Left ventricle myocardium inferior (tissue), 1 donor: ENCODE data around the gene RGS8. TPM values are rescaled to one million over a fixed set of nuclear protein-coding genes. Genes with fewer than 3 reads are reported as not detected.

Experiments
- DNase-seq: peaks from one replicate; pipeline ENCODE4 v3.0.0-alpha.2; 2020
- H3K27ac ChIP-seq: fragments of 200-600 bp; replicated peaks from 2 replicates; pipeline ENCODE4 v1.8.0; 2021
- H3K27me3 ChIP-seq: fragments of 200-600 bp; 2 replicates; pipeline ENCODE4 v1.8.0; 2021; ENCODE audit warnings: low read depth
- H3K36me3 ChIP-seq: fragments of 200-600 bp; 2 replicates; pipeline ENCODE4 v1.8.0; 2021
- H3K4me1 ChIP-seq: fragments of 200-600 bp; 2 replicates; pipeline ENCODE4 v1.8.0; 2021
- H3K4me3 ChIP-seq: fragments of 200-600 bp; 2 replicates; pipeline ENCODE4 v1.8.0; 2021; ENCODE audit warnings: mild to moderate bottlenecking, moderate library complexity
- H3K9me3 ChIP-seq: fragments of 200-600 bp; replicated peaks from 2 replicates; pipeline ENCODE4 v1.8.0; 2021
- intact Hi-C: fragments of 100-400 bp; cut with micrococcal nuclease; formaldehyde crosslinking; loops from one replicate; pipeline ENCODE4 v1.11.0; 2022
- long read RNA-seq: library from polyadenylated mRNA; unstranded; transcript quantifications from one replicate; pipeline ENCODE4 v2.0.0, GENCODE V29; 2021
- total RNA-seq: library from RNA; stranded (reverse); fragmentation: NEBNext Ultra II Directional; extraction: Animal tissue kit (Norgen Biotek cat#: 25700); gene quantifications from one replicate; pipeline ENCODE4 v1.2.1, GENCODE V29; 2021
- TF ChIP-seq, protein P1 (sequence below): fragments of 200-600 bp; IDR thresholded peaks from 2 replicates; pipeline ENCODE4 v1.8.0; 2021; ENCODE audit warnings: antibody characterized with exemption, mild to moderate bottlenecking, borderline replicate concordance
- donor health status: DM: no; HTN: yes; CAD: no; lungs with severe emphysema.

RGS8 gene
- total RNA-seq, result 0.05 TPM
- long read RNA-seq, result 0 reads

DNA sequence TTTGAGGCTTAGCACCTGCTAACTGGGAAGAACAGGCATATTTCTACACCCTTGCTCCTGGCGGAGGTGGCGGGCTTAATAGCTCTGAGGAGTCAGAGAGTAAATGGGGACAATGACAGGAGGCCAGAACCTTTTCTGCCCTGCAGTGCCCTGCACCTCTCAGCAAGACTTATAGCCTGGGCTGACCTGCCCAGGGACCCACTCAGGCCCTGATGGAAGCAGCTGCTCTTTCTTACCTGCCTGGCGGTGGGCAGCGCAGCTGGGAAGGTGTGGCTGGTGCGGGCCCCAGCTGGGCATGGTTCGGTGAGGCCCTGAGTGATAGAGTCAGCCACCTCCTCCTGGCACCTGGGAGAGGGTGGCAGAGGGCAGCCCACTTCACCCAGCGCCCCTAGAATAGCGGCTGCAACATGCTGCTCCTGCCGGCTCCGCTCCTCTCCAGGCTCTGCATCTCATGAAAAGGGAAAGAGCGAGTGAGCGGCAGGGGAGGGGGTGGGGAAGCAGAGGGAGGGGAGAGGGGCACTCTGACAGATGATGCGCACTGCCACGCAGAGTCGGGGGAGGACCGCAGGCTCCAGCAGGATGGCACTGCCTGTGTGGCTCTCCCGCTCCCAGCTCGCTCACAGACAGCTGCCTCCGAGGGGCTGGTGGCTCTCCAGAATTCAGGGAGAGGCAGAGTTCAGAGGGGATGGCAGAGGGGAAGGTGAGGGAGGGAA lies at the start of gene RGS8:
Gene RGS8 (minus strand): TSS at position 472 of the 713 bp plus-strand sequence. CDS start 14,938 bp downstream, outside the sequence.
- intact Hi-C loops, result no loop called here
- TF ChIP-seq, protein P1, sequence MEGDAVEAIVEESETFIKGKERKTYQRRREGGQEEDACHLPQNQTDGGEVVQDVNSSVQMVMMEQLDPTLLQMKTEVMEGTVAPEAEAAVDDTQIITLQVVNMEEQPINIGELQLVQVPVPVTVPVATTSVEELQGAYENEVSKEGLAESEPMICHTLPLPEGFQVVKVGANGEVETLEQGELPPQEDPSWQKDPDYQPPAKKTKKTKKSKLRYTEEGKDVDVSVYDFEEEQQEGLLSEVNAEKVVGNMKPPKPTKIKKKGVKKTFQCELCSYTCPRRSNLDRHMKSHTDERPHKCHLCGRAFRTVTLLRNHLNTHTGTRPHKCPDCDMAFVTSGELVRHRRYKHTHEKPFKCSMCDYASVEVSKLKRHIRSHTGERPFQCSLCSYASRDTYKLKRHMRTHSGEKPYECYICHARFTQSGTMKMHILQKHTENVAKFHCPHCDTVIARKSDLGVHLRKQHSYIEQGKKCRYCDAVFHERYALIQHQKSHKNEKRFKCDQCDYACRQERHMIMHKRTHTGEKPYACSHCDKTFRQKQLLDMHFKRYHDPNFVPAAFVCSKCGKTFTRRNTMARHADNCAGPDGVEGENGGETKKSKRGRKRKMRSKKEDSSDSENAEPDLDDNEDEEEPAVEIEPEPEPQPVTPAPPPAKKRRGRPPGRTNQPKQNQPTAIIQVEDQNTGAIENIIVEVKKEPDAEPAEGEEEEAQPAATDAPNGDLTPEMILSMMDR, result no peak

DNA sequence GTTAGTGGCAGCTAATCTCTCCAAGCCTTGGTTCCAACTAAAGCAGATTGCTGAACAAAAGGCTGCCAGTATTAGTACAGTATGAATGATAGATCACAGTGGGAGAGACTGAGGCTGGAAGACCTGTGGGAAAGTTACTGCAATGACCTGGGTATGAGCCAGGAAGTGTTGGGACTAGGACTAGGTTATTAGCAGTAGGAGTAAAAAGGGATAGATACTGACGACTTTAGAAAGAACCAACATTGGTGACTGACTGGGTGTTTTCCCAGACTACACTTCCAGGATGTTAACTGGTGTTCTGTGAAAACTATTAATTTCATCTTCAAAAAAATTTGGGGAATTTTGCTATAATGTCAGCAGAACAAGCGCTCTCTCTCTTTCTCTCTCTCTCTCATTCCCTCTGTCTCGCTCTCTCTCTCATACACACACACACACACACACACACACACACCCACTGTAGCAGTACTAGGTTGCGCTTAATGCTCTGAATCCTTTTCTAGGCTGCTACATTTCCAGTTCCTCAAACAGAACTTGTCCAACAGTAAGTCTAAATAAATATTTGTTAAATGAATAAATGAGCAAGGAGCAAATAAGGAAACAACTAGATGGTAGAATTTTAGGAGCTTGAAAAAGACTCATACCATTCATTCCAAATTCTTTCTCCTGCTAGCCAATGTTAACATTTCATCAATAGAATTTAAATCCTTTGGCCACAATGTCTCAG lies 47.6 kb upstream of the RGS8 start:
- TF ChIP-seq, protein P1, result no peak
- H3K4me3 ChIP-seq, result no peak overlapping the region
- H3K27ac ChIP-seq, result no peak overlapping the region
- H3K9me3 ChIP-seq, result peaks cover 5% of the 10 kb centered on the region
- H3K36me3 ChIP-seq, result no peaks in the 10 kb centered on the region
- no peak for DNase-seq
- H3K4me1 ChIP-seq, result no peaks in the 10 kb centered on the region
- intact Hi-C loops, result no loop called here
- H3K27me3 ChIP-seq, result no peaks in the 10 kb centered on the region

More for the DNA sequence above, at the start of gene RGS8:
- DNase-seq, result no peak
- H3K27me3 ChIP-seq, result peaks cover 22% of the 10 kb centered on the region
- H3K9me3 ChIP-seq, result no peaks in the 10 kb centered on the region
- no peak within 1 kb of the TSS for H3K4me3 ChIP-seq
- no peaks in the 10 kb centered on the region for H3K36me3 ChIP-seq
- peaks cover 10% of the 10 kb centered on the region for H3K4me1 ChIP-seq
- H3K27ac ChIP-seq, result no peak within 1 kb of the TSS

DNA sequence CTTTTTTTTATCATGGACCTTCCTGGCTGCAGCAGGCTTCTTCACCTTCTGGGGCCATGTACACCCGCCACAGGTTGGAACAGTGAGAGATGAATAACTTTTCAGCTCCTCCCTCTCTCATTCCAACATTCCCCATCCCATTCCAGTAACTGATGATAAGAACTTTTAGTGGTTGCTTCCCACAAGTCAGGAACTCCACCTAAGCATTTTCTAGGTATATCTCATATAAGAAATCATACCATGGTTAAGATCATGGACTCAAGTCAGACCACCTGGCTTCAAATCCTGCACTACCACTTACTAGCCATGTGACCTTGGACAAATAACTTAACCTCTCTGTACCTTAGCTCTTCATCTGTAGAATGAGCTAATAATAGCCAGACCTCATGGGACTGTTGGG lies 42.5 kb upstream of the RGS8 start:
- Histone ChIP-seq H3K4me1 (no peaks in the 10 kb centered on the region), H3K27me3 (no peaks in the 10 kb centered on the region), H3K36me3 (no peaks in the 10 kb centered on the region), H3K4me3 (no peak overlapping the region), H3K27ac (no peak overlapping the region), H3K9me3 (no peaks in the 10 kb centered on the region)
- intact Hi-C loops, result no loop called here
- TF ChIP-seq, protein P1, result no peak
- no peak for DNase-seq

GRCh38 chr1:182725259-182726255 lies 41.2 kb upstream of the RGS8 start:
- intact Hi-C loops, result no loop called here
- peak overlapping the region; percentile 41 for H3K27ac ChIP-seq
- no peak overlapping the region for H3K4me3 ChIP-seq
- H3K36me3 ChIP-seq, result no peaks in the 10 kb centered on the region
- DNase-seq, result peak; percentile 26
- H3K4me1 ChIP-seq, result no peaks in the 10 kb centered on the region
- H3K27me3 ChIP-seq, result no peaks in the 10 kb centered on the region
- H3K9me3 ChIP-seq, result no peaks in the 10 kb centered on the region
- TF ChIP-seq, protein P1, result no peak

GRCh38 chr1:182724215-182724614 lies 39.8 kb upstream of the RGS8 start:
- intact Hi-C loops, result no loop called here
- no peaks in the 10 kb centered on the region for H3K9me3 ChIP-seq
- TF ChIP-seq, protein P1, result no peak
- no peaks in the 10 kb centered on the region for H3K27me3 ChIP-seq
- no peak overlapping the region for H3K4me3 ChIP-seq
- no peak for DNase-seq
- no peak overlapping the region for H3K27ac ChIP-seq
- no peaks in the 10 kb centered on the region for H3K36me3 ChIP-seq
- no peaks in the 10 kb centered on the region for H3K4me1 ChIP-seq
